Thoracic aorta (tissue), 2 donors: ENCODE measurements around the gene AP4S1. TPM values are rescaled to one million over a fixed set of nuclear protein-coding genes. Genes with fewer than 3 reads are reported as not detected.
"Not testable (repeated sequence)": the region's sequence is repeated elsewhere in the genome, so short reads cannot be mapped to it uniquely, and the experiment has no call there.

Experiments
- ATAC-seq: fragments of 150-250 bp; one replicate; pipeline ENCODE4 v1.8.0; 2017; ENCODE audit warnings: low read depth; ENCODE audit not compliant: insufficient number of reproducible peaks, low FRiP score
- DNase-seq: peaks from one replicate; pipeline ENCODE4 v3.0.0-alpha.2; 2020; ENCODE audit warnings: low spot score
- H3K27ac ChIP-seq, 2 donors: fragments of 200-600 bp; sonication (generic); 1 replicate in 1 of 2; 2 replicates in 1 of 2; pipeline ENCODE4 v1.5.1; 2016; ENCODE audit warnings: mild to moderate bottlenecking in 2 of 2, moderate library complexity in 2 of 2
- H3K27me3 ChIP-seq: fragments of 200-600 bp; sonication (generic); replicated peaks from 2 replicates; pipeline ENCODE4 v1.6.0; 2016; ENCODE audit warnings: mild to moderate bottlenecking; ENCODE audit not compliant: insufficient read depth
- H3K36me3 ChIP-seq: fragments of 200-600 bp; sonication (generic); one replicate; pipeline ENCODE4 v1.5.1; 2016
- H3K4me1 ChIP-seq, 2 donors: fragments of 200-600 bp; sonication (generic); 1 replicate in 1 of 2; 2 replicates in 1 of 2; pipeline versions ENCODE4 v1.5.1 to v1.6.0; 2016; ENCODE audit warnings: low read depth in 2 of 2, mild to moderate bottlenecking in 1 of 2; ENCODE audit not compliant: control insufficient read depth in 1 of 2
- H3K4me3 ChIP-seq: fragments of 200-600 bp; sonication (generic); 2 replicates; pipeline ENCODE4 v1.5.1; 2016; ENCODE audit warnings: mild to moderate bottlenecking
- H3K9me3 ChIP-seq: fragments of 200-600 bp; sonication (generic); 2 replicates; pipeline ENCODE4 v1.5.1; 2016
- CTCF ChIP-seq: fragments of 200-600 bp; sonication (generic); IDR thresholded peaks from one replicate; pipeline ENCODE4 v1.5.1; 2019; ENCODE audit warnings: antibody characterized with exemption
- total RNA-seq, 2 donors: library from RNA; depleted of rRNA; stranded (reverse); fragments of >200 nt; gene quantifications; one replicate each; pipeline versions ENCODE4 v1.1.0 to v1.2.3, GENCODE V29; 2016

AP4S1 gene
- total RNA-seq, 2 donors from 2014 or later = 6.0 to 14.9 TPM

- DNase-seq (no peak), ATAC-seq (no peak)
- H3K27ac ChIP-seq = no peak overlapping the region
- H3K36me3 ChIP-seq = no peaks in the 10 kb centered on the region
- no peaks in the 10 kb centered on the region for H3K9me3 ChIP-seq
- no peaks in the 10 kb centered on the region for H3K4me1 ChIP-seq
- no peaks in the 10 kb centered on the region for H3K27me3 ChIP-seq
- no peak for TF ChIP-seq CTCF
- no peak overlapping the region for H3K4me3 ChIP-seq
Observed at GRCh38 chr14:31045501-31046080, 20.1 kb downstream of the AP4S1 start.

- no peaks in the 10 kb centered on the region for H3K4me1 ChIP-seq
- no peaks in the 10 kb centered on the region for H3K36me3 ChIP-seq
- no peaks in the 10 kb centered on the region for H3K9me3 ChIP-seq
- ATAC-seq = no peak
- no peak overlapping the region for H3K27ac ChIP-seq
- TF ChIP-seq CTCF = no peak
- no peak overlapping the region for H3K4me3 ChIP-seq
- DNase-seq = no peak
- no peaks in the 10 kb centered on the region for H3K27me3 ChIP-seq
Observed at GRCh38 chr14:31047503-31047902, 22.1 kb downstream of the AP4S1 start.

DNA sequence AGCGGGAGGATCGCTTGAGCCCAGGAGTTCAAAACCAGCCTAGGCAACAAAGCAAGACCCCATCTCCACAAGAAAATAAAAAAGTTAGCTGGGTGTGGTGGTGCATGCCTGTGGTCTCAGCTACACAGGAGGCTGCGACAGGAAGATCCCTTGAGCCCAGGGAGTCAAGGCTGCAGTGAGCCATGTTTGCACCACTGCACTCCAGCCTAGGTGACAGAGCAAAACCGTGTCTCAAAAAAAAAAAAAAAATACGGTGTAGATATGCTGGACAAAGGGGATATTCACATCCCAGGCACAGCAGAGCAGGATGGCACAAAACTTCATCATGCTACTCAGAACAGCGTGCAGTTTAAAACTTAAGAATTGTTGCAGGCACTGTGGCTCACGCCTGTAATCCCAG lies 25.6 kb downstream of the AP4S1 start:
- no peak for TF ChIP-seq CTCF
- Histone ChIP-seq H3K27me3 (no peaks in the 10 kb centered on the region), H3K4me1 (peaks cover 0 to 10% of the 10 kb centered on the region in 2 donors), H3K27ac (no peak overlapping the region), H3K9me3 (no peaks in the 10 kb centered on the region), H3K36me3 (no peaks in the 10 kb centered on the region), H3K4me3 (no peak overlapping the region)
- ATAC-seq (no peak), DNase-seq (no peak)

GRCh38 chr14:31051511-31051910 lies 26.1 kb downstream of the AP4S1 start:
- H3K4me1 ChIP-seq = peaks cover 0 to 10% of the 10 kb centered on the region in 2 donors
- no peak overlapping the region for H3K4me3 ChIP-seq
- H3K9me3 ChIP-seq = no peaks in the 10 kb centered on the region
- H3K27ac ChIP-seq = no peak overlapping the region
- TF ChIP-seq CTCF = no peak
- no peaks in the 10 kb centered on the region for H3K36me3 ChIP-seq
- H3K27me3 ChIP-seq = no peaks in the 10 kb centered on the region
- ATAC-seq (no peak), DNase-seq (no peak)

GRCh38 chr14:31052905-31053586 lies 27.6 kb downstream of the AP4S1 start:
- peaks cover 0 to 10% of the 10 kb centered on the region in 2 donors for H3K4me1 ChIP-seq
- not testable (repeated sequence) for H3K9me3 ChIP-seq, H3K36me3 ChIP-seq, H3K27me3 ChIP-seq, H3K4me3 ChIP-seq, ATAC-seq, H3K27ac ChIP-seq, DNase-seq
